Measurements from ENCODE around the gene CLDN11.

The CLDN11 gene

DNA sequence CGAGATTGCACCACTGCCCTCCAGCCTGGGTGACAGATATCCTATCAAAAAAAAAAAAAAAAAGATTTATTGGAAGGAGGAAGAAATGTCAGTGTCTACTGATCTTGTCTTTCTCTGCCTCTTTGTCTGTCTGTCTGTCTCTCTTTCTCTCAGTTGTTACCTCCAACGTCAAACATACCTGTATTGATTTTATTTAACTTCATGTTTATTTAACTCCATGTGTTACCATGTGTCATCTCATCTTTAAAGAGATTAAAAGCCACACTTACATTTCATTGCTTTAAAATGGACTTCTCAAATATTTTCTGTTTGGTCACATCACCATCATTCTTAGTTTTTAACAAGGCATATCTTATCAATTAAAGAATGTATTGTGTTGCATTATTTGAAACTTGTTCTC lies 9.4 kb downstream of the CLDN11 start:
- no peak for DNase-seq

DNA sequence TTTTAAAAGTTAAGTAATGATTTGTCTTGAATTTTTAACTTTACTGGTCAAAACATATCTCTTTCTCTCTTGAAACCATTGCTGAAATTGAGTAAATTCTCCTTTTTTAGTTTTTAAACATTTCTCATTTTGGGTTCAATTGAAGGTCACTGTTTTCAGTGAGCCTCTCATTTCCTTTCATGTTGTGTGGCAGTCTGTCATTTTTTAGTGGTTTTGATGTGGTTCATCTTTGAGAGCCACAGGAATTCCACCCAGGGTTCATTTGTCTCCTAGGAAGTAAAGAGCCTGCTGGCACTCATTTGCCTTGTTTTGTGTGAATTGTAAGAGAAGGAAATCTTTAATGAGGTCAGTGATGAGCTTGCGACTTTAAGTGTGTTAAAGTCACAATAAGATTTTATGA lies 10.4 kb downstream of the CLDN11 start:
- DNase-seq: peak; percentile 6

DNA sequence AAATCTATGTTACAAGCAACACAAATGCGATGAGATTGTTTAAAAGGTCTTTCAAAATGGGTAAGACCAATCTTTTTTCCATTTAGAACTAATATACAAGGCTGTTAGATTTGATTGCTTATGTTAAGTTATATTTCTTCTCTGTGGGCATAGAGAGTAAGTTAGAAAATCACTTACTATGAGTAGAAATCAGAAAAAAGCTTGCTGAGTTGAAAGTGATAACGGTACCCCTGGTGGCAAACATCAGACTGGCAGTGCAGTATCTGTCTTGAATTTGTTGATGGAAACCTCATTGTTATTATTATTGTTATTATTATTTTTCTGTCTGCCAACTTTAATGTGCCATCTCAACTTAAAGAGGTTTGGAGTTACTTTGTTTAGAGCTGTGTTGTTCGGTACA lies 12.4 kb downstream of the CLDN11 start:
- no peak for DNase-seq

DNA sequence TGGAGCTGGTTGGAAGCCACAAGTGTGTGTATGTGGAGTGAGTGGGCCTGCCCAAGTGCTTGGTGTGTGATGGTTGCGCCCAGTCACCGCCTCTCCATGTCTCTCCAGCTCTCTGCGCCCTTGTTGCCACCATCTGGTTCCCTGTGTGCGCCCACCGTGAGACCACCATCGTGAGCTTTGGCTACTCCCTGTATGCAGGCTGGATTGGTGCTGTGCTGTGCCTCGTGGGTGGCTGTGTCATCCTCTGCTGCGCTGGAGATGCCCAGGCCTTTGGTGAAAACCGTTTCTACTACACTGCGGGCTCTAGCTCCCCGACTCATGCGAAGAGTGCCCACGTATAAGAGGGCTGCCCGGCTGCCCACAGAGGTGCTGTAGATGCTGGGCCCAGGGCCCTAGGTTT lies 13.7 kb downstream of the CLDN11 start:
- DNase-seq: no peak

DNA sequence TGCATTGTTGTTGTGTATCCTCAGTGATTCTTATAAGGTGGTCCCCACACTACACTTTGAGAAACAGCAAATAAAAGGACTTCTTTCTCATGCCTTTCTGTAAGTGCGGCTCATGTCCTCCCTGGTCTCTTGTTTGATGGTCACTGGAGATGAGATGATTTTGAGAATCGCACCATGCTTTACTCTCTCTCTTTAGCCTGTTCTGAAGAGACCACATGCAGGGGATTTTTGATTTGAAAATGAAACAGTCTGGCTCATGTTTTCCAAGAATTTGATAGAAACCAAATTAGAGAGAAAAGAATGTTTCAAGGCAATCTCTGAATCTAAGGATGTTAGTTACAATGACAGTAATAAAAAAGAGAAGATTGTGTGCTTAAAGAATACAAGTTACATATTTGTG lies 18.0 kb downstream of the CLDN11 start:
- DNase-seq: no peak

DNA sequence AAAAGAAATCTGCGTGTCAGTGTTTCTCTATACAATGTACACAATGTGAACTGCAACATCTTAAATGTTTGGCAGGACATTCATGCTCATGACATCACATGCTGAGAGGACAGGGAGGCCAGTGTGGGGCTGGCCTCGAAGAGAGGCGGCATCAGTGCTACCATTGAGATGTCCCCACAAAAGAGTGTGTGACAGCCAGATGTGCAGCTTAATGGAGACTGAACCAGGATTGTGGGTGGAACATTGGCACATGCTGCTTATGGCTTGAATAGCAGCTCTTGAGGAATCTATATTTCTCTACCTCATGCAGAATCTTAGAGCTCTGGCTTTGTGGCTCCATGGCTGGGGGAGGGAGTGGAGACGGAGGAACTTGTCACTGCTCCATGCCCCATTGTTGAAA lies 18.5 kb downstream of the CLDN11 start:
- DNase-seq: no peak

DNA sequence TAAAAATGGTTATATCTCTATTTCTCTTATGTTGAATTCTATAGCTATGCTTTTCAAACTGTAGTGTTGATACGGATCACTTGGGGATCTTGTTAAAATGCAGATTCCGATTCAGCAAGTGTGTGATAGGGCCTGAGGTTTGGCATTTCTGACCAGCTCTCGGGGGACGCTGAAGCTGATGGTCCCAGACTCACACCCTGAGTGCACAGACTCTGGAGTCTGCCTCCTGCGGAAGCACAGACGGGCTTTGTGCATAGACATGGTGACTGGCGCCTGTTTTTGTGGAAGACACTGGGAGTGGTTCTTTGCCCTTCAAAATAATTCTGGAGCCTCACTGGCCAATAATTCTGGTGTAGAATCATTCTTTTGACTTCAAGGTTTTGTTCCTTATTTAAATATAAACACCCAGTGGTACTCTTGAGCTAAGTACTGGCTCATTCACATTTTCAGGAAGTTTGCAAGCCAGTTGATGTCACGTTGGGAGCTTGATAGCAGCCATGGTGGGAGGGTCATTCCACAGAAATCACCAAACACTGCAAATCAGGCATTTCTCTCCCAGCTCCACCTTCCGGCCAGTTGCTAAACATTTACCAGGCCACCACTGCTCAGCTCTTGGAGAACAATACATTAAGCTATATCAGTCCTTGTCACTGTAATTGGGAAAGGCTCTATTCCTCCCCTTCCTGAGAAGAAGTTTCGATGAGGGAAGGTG lies 19.2 kb downstream of the CLDN11 start:
- no peak for DNase-seq

DNA sequence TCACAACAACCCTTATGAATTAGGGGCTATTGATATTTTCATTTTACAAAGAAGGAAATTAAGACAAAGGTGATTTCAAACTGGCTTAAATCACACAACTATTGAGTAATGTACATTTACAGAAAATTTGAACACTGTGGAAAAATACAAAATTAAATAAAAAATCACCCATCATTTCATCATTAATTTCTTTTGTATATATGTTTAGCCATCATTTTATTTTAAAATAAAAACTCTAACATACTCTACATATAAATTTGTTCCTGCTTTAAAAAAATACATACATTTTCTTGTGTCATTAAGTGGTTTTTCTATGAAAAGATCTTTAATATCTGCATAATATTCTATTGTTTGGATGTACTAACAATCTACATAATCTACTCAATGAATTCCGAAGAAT lies 20.2 kb downstream of the CLDN11 start:
- no peak for DNase-seq

DNA sequence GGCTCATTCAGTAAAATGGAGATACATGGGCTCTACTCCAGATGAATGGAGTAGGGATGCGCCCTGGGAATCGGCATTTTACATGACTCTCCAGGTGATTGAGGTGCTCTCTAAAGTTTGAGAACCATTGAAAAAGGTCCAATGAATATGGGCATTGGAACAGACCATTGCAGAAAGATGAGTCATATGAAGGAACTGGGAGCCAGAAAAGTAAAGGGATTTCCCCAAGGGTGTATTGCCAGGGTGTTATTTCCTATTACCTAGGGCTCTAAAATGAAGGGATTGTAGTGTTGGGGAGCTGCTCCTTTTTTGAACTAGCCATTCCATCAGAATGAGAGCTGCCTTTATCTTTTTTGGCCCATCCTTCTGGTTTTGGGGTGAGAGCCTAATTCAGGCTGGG lies 21.7 kb downstream of the CLDN11 start:
- DNase-seq: no peak

DNA sequence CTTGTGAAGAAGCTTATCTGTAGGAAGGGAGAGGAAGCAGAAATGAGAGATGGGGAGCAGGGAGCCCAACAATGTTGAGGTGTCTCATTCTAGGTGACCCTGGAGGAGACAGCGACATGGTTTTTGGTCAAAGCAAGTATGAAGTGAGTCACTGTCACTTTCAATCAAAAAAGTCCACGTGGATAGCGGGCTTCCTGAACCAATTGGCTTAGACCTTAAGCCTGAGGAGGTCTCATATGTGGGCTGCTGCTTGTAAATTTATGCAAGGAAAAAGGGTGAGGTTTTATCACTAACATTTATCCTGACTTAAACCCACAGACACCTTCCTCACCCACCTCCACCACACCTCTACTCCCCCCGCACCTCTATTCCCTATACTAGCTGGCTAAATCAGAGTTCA lies 22.7 kb downstream of the CLDN11 start:
- no peak for DNase-seq

DNA sequence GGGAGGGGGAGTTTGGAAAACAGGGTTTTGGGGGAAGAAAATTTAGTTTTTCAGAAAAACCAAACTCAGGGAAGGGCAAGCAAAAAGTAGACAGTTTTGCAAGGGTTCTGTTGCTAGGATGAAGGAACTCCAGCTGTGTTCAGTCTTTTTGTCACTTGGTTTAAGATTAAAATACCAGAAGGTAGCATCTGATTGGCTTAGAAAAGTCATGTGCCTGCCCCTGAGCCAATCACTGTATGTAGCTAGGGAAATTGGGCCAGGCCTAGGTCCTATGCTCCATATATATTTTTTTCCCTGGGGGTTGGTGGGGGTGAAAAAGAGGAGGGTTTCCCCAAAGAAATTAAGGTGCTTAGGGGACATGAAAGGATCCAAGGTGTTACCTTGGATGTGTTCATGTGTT lies 24.3 kb downstream of the CLDN11 start:
- no peak for DNase-seq

DNA sequence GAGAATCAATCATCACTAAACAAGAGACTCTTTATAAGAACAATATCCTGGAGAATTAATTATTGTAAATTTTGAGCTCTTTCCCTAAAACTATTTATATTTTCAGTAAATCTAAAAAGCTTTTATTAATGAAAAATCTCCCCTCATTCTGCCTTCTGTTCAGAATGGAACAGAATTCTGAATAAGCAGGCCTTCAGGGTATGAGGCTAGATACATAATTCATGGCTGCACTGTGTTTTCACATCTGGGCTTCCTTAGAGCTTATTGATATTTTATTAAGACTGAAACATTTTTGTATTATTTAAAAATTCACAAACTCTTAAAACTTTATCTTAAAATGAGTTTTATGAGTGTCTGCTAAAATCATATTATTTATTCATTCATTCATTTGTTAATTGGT lies 24.8 kb downstream of the CLDN11 start:
- no peak for DNase-seq

DNA sequence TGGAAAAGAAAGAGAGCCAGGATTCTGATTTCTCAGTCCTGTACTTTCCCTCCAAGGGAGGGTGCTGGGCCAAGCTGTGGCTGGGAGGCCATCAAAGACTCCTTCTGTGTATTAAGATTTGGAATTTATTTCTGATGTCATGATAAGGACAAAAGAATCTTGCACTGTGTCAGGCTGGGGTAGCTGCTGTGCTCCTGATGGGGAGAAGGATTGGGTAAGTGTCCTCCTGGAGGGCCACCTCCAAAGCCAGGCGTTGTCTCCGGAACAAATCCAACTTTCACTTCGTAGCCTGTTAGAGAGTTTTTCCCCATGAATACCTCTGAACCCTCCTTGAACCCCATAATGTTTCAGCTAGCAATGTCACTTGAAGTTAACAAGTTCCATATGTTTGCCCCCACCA lies 29.9 kb downstream of the CLDN11 start:
- DNase-seq: no peak

DNA sequence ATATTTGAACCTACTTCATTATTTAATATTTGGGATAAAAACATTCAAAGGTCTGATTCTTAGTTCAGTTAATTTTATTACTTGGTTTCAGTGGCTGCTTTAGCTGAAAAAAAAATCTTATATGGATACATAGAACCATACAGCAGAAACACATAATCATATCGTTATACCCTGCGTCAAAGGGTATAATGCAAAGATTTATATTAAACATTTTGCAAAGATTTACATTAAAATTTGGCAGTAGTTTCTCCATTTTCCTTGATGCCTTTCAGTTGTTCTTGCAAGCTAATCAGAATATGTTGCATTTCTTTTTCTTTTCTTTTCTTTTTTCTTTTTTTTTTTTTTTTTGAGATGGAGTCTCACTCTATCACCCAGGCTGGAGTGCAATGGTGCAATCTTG lies 31.4 kb downstream of the CLDN11 start:
- no peak for DNase-seq

DNA sequence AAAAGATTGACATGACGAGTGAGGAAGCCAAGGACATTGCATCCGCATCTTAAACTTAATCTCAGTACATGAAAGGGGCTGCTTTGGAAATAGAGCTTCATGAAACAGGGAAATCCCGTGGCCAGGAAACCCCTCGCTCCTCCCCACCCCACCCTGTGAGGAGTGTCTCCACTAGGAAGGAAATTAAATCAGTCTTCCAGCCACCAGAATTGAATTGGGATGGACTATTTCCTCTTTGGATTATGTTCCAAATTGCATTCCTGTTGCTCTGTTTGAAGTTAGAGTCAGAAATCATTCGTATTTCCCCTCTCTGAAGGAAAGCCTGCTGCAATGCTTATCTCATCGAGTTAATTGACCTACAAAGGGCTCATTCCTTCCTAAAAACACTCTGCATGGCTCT lies 35.8 kb downstream of the CLDN11 start:
- no peak for DNase-seq

DNA sequence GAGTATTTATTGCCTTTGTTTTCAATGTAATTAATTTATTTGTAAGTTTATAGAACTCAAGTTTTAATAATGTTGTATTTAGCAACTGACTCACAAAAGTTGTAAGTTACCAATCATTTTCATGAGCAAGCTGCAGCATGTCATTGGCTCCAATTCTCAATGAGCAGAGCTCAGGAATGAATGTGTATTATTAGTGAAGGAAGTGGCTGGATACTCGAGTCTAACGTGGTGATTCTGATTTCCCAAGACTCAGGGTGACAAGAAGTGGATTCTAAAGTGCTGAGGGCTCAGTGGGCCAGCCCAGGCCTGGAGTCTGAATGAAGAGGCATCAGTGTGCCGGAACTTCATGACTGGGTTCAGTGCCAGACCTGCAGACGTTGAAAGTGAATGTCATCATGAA lies 39.6 kb downstream of the CLDN11 start:
- DNase-seq: no peak

DNA sequence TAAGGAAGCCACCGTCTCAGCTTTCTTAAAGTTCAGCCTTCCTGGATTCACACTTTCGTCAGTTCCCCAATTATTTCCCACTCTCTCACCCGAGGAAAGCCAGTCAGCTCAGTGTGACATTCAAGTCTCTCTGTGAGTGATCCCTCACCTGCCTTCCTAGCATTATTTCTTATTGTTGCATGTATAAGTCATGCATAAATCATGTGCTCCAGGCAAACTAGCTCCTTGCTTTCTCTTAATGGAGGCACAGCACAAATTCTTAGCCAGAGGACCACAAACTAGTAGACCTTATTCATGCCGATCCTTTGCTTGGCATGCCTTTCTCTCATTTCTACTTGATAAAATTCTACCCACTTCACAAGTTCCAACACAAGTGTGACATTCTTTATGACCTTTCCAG lies 44.3 kb downstream of the CLDN11 start:
- DNase-seq: no peak

DNA sequence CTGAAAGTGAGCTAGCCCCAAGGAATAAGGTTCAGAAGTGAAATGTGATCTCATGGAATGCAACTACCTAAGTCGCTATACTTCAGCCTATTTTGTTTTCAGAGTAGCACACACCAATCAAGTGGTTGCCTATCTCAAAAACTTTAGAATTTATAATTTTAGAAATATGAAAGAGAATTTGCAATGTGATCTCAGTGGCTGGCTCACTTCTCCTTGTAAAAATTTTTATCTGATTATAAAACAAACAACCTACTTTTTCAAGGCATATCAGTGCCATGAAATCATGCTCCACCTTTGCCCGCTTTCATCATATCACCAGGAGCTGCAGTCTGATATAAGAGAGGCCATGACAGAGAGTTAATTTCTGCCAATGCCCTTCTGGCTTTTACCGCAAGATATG lies 47.3 kb downstream of the CLDN11 start:
- DNase-seq: no peak

DNA sequence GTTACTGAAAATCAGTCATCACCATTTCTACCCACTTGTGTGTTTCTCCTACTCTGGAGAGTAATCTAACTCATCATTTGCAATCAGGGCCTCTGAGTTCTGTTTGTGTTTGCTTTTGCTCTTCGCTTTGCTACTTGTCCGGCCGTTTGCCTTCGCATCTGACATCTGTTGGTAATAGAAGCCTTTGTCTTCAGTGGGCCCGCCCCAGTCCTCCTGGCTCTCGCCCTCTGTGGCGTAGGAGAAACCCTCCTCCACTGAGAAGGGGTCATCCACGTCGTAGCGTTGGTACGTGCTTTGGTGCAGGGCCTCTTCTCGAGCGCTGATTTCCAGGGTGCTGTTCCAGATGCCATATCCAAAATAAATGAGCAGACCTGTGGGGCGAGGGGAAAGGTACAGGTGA lies 48.3 kb downstream of the CLDN11 start:
- DNase-seq: no peak

DNA sequence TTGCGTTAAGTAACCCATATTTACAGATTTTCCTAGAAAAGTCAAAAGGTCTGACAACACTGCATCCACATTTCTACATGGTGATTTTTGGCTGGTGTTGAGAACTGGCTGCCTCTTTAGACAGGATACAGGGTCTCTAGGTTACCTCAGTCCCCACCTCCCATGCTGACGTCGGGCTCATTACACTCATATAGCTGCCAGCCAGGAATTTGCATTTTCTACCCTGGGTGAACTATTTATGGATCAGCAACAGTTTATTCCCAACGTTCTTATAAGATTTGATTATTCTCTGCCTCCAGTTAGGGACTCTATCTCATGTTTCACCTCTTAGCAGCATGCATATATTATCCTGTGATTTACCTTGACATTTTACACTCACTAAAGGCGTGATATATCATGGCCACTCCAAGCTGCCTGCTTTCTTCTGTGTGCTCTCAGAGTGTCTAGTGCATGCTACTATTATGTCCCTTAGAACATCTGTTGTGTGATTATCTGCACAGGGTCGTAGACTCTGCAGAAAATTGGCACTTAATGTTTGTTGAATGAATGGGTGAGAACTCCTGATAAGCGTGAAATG lies 49.0 kb downstream of the CLDN11 start:
- no peak for DNase-seq

DNA sequence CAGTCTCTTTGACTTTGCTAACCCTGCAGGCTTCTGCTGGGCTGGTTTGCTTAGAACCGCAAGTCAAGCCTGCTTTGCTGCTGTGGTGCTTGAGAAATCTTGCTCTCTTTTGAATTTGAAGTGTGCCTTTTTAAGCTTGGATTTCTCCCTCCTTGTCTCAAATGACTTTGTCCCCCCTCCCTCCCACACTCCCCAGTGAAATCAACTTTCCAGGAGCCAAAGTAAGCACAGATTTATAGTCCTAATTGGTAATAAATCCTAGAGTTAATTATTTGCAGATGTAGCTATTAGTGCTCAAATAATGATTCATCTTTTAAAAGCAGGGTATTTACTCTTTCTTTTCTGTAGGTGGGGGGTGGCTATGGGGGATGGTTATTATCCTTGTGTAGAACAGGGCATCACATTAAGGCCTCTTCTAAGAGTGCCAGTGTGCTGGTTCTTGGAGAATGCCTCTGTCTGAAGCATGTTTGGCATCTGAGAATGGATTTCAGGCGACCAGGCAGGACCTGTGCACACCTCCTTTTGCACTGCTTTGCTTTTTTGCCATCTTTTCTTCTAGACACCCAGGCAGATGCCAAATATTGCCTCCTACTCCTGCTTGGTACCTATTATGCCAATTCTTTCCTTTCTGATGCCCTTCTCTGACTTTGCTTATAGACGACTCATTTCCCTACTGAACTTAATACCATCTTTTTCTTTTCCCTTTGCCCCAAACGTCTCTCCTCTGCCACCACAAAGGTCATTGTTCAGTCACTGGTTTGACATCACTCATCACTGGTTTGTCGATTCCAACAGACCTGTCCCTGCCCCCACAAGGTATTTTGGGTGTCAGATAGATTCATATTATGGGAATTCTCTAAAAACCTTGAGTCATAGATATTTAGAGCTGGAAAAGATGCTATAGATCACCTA lies 50.7 kb downstream of the CLDN11 start:
- DNase-seq: no peak

DNA sequence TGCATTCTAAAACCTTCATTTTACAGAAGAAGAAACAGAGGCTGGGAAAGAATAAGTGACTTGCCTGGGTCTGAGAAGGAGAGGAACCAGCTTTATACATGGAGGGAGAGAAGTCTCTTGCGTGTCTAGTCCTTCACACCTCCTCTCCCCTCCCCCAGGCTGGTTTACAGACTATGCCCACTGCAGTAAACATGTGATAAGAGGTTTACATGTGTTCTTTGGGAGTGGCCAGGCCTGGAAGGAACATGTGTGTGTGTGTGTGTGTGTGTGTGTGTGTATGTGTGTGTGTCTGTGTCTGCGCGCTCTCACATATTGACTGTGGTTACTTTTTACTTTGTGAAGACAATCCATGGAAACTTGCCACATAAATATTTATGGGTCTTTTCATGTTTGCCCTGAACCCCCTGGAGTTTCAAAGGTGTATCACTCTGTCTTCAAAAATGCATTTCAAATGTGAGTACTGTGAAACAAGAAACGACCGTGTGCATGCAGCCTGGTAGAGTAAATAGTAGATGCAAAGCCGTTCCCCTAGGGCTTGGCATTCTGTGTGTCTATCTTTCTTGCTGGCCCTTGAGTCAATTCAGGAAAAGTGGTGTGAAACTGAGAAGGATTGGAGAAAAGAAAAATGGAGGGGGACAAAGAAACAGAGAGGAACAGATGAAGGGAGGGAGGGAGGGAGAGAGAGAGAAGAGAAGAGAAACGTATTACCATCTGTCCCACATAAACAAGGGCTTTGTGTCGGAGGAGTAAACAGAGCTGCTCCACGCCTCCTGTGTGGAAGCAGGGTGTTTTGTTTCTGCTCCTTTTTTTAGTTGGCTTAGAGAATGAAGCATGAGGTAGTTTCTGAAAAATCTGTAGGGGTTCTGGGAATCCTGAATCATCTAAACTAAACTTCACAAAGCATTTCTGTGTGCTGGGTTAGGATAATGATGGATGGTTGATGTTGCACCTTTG lies 51.7 kb downstream of the CLDN11 start:
- DNase-seq: no peak

DNA sequence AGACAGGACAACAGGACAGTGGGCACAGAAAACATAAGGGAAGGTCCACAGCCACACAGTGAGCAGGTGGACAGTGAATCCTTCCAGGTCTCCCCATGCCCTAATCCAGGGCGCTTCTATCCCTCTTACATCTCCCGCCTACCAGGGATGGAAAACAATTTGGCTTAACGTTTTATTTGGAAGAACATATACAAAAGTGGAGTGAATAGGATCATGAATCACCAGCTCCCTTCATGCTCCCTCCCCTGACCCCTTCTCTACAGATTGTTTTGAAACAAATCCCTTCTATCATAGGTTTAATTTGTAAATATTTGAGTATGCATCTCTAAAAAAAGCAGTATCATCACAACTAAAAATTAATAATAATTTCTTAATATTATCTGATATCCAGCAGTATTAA lies 52.5 kb downstream of the CLDN11 start:
- no peak for DNase-seq
